ENCODE measurements around the gene PTPRB.

PTPRB gene

GRCh38 chr12:70576341-70577282 lies 60.6 kb downstream of the PTPRB start:
- H3K4me3 ChIP-seq (ENCODE audit: low read depth, low read length), result no peak overlapping the region
- DNase-seq (ENCODE audit: low read depth), result peak; percentile 51
- TF ChIP-seq CTCF (IDR thresholded peaks at IDR 0.05; ENCODE audit: control insufficient read depth, extremely low read depth, insufficient read depth), result peak; percentile 73

DNA sequence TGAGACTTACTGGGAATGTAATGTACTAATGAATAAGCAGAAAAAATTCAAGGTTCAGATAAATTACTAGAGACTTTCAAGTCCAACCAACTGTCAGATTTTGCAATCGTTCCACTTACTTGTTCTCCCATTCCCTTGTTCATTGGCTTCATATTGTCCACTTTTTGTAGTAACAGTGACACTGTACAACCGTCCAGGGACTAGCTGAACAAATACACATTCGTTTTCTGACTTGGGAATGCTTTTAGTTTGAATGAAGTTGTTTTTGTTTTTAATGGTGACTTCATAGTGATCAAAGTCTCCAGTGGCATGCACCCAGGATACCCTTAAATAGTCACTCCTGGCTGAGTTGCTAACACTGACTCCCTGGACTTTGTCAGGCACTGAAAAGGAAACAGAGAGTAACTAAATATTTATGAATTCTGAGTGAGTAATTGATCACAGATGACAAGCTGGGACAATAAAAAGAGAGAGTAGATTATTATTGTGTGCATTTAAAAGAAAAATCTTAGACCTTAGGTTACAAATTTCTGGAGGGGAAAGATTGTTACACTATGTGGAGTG lies 65.4 kb downstream of the PTPRB start:
- no peak overlapping the region for H3K4me3 ChIP-seq (ENCODE audit: low read depth, low read length)
- DNase-seq (ENCODE audit: low read depth), result no peak
- TF ChIP-seq CTCF (IDR thresholded peaks at IDR 0.05; ENCODE audit: control insufficient read depth, extremely low read depth, insufficient read depth), result no peak

DNA sequence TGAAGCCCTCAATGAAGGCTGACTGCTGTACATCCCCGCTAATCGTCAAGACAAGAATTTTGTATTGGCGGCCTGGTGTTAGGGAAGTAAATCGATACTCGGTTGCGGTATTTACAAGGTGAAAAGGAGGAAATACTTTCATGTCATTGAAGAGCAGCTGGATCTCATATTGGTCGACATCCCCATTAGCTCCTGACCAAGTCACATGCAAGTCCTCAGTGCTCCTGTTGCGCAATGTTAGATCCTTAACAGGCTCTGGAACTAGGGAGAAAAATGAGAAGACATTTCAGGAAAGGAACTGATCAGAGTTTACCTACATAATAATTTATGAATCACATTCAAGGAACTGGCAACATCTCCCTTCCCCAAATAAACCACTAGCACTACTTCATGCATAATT lies 66.2 kb downstream of the PTPRB start:
- DNase-seq (ENCODE audit: low read depth), result no peak
- no peak overlapping the region for H3K4me3 ChIP-seq (ENCODE audit: low read depth, low read length)
- no peak for TF ChIP-seq CTCF (IDR thresholded peaks at IDR 0.05; ENCODE audit: control insufficient read depth, extremely low read depth, insufficient read depth)

DNA sequence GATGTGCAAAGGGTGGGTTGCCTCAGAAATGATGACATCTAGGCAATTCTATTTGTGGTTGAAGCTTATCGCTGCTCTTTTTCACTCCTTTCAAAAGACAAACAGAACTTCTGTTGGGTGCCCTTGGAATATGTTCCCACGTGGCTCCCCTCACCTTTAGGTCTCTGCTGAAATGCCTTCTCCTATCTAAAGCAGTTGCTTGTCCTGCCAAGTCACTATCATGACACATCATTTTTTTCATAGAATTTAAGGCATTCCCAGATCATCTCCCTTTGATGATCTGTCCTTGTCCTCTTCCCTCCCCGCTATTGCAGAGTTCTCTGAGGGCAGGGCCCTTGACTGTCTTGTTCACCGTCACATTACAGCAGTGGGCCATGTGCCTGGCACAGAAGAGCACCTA lies 75.7 kb downstream of the PTPRB start:
- no peak overlapping the region for H3K4me3 ChIP-seq (ENCODE audit: low read depth, low read length)
- no peak for TF ChIP-seq CTCF (IDR thresholded peaks at IDR 0.05; ENCODE audit: control insufficient read depth, extremely low read depth, insufficient read depth)
- DNase-seq (ENCODE audit: low read depth), result no peak

GRCh38 chr12:70560671-70561070 lies 76.6 kb downstream of the PTPRB start:
- no peak overlapping the region for H3K4me3 ChIP-seq (ENCODE audit: low read depth, low read length)
- DNase-seq (ENCODE audit: low read depth), result peak; percentile 26
- no peak for TF ChIP-seq CTCF (IDR thresholded peaks at IDR 0.05; ENCODE audit: control insufficient read depth, extremely low read depth, insufficient read depth)

- no peak overlapping the region for H3K4me3 ChIP-seq (ENCODE audit: low read depth, low read length)
- DNase-seq (ENCODE audit: low read depth), result no peak
- TF ChIP-seq CTCF (IDR thresholded peaks at IDR 0.05; ENCODE audit: control insufficient read depth, extremely low read depth, insufficient read depth), result no peak
Measured at GRCh38 chr12:70559390-70559789, 77.8 kb downstream of the PTPRB start.

Data from LNCaP clone FGC (cell line).